Lung (tissue), 12 donors: ENCODE measurements around the gene TBC1D22A. TPM values are rescaled to one million over a fixed set of nuclear protein-coding genes. Genes with fewer than 3 reads are reported as not detected.

Experiments
- ATAC-seq: fragments of 200-7000 bp; cut with Tn5 transposase; one replicate; pipeline ENCODE4 v1.9.1; 2020; ENCODE audit warnings: moderate number of reproducible peaks; ENCODE audit not compliant: insufficient read depth, low FRiP score
- DNase-seq, 3 donors: peaks; one replicate each; pipeline ENCODE4 v3.0.0-alpha.2; 2013 to 2017
- H3K27ac ChIP-seq, 2 donors: one replicate each; pipeline ENCODE4 v1.5.1; 2013; ENCODE audit warnings: mild to moderate bottlenecking in 2 of 2, moderate library complexity in 2 of 2, control low read depth in 1 of 2, inconsistent platforms in 1 of 2, low read depth in 1 of 2, low read length in 1 of 2
- H3K27me3 ChIP-seq, 3 donors: one replicate each; pipeline ENCODE4 v1.5.1; 2013; ENCODE audit warnings: low read length in 2 of 3; ENCODE audit not compliant: control insufficient read depth in 3 of 3, insufficient read depth in 3 of 3
- H3K36me3 ChIP-seq, 4 donors: one replicate each; pipeline ENCODE4 v1.5.1; 2013; ENCODE audit warnings: low read length in 4 of 4, mild to moderate bottlenecking in 1 of 4, moderate library complexity in 1 of 4; ENCODE audit not compliant: control insufficient read depth in 4 of 4, insufficient read depth in 4 of 4
- H3K4me1 ChIP-seq, 5 donors: one replicate each; pipeline ENCODE4 v1.5.1; 2013; ENCODE audit warnings: low read length in 5 of 5, mild to moderate bottlenecking in 2 of 5, moderate library complexity in 1 of 5; ENCODE audit not compliant: control insufficient read depth in 5 of 5, insufficient read depth in 5 of 5
- H3K4me3 ChIP-seq: one replicate; pipeline ENCODE4 v1.5.1; 2013; ENCODE audit warnings: mild to moderate bottlenecking, control low read depth, moderate library complexity
- H3K9ac ChIP-seq, 2 donors: one replicate each; pipeline ENCODE4 v1.5.1; 2013; ENCODE audit warnings: low read length in 2 of 2, control low read depth in 1 of 2; ENCODE audit not compliant: insufficient read depth in 1 of 2
- H3K9me3 ChIP-seq, 4 donors: one replicate each; pipeline ENCODE4 v1.5.1; 2013; ENCODE audit warnings: low read length in 3 of 4, mild to moderate bottlenecking in 1 of 4, moderate library complexity in 1 of 4; ENCODE audit not compliant: control insufficient read depth in 4 of 4, insufficient read depth in 3 of 4
- WGBS, 2 donors: extraction: QIAGEN DNeasy Blood & Tissue Kit; methylation state at CpG; one replicate each; pipeline ENCODE4 v1.1.7; 2013; 5-methylcytosine and 5-hydroxymethylcytosine counted together
- polyA plus RNA-seq, 2 donors: library from polyadenylated mRNA; stranded (reverse); fragments of 200-250 nt; gene quantifications; one replicate each; pipeline ENCODE4 v1.2.1, GENCODE V29; 2013
- total RNA-seq, 2 donors: library from RNA; depleted of rRNA in 1 of 2; stranded (reverse); fragments of >200 nt in 1 of 2; gene quantifications; one replicate each; pipeline ENCODE4 v1.2.1, GENCODE V29; 2014 to 2021
- TF ChIP-seq, protein P1 (sequence below): IDR thresholded peaks from 2 replicates; pipeline ENCODE4 v1.5.1; 2012; ENCODE audit warnings: mild to moderate bottlenecking; ENCODE audit errors: control extremely low read depth, extremely low read depth
- donor health status: control.
- donor health status: control.
- donor health status: Bipolar disorder and iron deficiency.
- donor health status: healthy.
- donor health status: DM: yes; HTN: yes; CAD: no.

The TBC1D22A gene
- total and polyA plus RNA-seq, 4 donors: 20.2 to 38.4 (median 21.0) TPM

DNA sequence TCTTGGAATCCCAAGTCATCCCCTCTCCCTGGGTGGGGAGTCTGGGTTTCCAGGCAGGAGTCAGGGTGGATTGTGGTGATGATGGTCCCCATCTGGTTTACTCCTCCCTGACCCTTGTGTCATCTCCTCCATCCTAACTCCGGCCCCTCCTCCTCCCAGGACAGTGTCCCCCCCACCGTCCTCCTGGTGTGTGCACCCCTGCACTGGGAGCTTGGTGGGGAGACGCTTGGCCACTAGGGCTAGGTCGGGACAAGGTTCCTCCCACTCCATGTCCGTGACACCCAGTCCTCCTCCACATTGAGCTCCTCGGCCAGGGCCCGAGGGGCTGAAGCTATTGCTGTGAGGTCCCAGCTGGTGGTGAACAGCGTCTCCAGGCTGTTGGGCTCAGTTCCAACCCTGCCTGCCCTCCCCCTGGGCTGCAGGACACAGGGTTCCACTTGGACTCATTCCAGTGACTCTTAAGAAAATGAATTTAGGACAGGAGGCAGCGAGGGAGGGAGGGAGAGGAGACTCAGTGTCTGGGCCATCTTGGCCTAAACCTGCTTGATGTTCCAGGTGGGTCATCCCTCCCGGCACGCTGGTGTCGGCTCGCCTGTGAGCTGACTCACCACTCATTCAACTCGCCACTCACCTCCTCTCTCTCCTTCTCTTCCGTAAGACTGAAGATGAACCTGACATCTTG, 433.2 kb downstream of the TBC1D22A start:
- ATAC-seq: no peak
- no peaks in the 10 kb centered on the region for H3K9me3 ChIP-seq
- peak; percentile 94 to 97 (median 97) for DNase-seq
- WGBS, 2 donors: 58 to 76% methylated on average over 15 of the region's 15 CpGs
- TF ChIP-seq, protein P1, sequence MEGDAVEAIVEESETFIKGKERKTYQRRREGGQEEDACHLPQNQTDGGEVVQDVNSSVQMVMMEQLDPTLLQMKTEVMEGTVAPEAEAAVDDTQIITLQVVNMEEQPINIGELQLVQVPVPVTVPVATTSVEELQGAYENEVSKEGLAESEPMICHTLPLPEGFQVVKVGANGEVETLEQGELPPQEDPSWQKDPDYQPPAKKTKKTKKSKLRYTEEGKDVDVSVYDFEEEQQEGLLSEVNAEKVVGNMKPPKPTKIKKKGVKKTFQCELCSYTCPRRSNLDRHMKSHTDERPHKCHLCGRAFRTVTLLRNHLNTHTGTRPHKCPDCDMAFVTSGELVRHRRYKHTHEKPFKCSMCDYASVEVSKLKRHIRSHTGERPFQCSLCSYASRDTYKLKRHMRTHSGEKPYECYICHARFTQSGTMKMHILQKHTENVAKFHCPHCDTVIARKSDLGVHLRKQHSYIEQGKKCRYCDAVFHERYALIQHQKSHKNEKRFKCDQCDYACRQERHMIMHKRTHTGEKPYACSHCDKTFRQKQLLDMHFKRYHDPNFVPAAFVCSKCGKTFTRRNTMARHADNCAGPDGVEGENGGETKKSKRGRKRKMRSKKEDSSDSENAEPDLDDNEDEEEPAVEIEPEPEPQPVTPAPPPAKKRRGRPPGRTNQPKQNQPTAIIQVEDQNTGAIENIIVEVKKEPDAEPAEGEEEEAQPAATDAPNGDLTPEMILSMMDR: no peak
- H3K27me3 ChIP-seq: no peaks in the 10 kb centered on the region
- H3K4me3 ChIP-seq: no peak overlapping the region
- H3K36me3 ChIP-seq: no peaks in the 10 kb centered on the region
- no peak overlapping the region for H3K9ac ChIP-seq
- no peak overlapping the region for H3K27ac ChIP-seq
- H3K4me1 ChIP-seq: peaks cover 0 to 72% (median 16%) of the 10 kb centered on the region in 5 donors

DNA sequence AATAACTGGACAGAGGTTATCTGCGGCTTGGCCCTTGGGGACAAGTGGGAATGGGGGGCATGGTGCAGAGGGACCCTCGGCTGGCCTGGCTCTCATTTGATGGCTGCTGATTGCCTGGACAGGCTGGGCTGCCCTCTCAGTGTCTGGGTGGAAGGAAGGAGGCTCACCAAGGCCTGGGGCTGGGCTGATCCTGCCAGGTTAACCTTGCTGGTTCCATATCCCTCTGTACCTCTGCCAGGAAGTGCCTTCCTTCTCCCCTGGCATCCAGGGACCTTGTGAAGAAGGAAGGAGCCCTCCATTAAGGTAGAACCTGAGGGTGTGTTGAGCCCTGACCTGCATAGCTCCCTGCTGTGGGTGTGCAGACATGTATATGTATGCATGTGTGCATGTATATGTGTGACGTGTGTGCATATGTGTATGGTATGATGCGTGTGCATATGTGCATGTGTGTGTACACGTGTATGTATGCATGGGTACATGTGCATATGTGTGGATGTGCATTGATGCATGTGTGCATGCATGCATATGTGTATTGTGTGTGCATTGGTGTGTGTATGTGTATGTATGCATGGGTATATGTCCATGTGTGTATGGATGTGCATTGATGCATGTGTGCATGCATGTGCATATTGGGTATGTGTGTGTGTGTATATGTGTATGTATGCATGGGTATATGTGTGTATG, 433.9 kb downstream of the TBC1D22A start:
- 83 to 94% methylated on average over 5 of the region's 5 CpGs for WGBS, 2 donors
- Histone ChIP-seq H3K9me3 (no peaks in the 10 kb centered on the region), H3K4me3 (no peak overlapping the region), H3K27ac (no peak overlapping the region), H3K4me1 (peaks cover 0 to 79% (median 16%) of the 10 kb centered on the region in 5 donors), H3K36me3 (no peaks in the 10 kb centered on the region), H3K27me3 (no peaks in the 10 kb centered on the region), H3K9ac (no peak overlapping the region)
- no peak for ATAC-seq
- DNase-seq: no peak
- TF ChIP-seq, protein P1: no peak

DNA sequence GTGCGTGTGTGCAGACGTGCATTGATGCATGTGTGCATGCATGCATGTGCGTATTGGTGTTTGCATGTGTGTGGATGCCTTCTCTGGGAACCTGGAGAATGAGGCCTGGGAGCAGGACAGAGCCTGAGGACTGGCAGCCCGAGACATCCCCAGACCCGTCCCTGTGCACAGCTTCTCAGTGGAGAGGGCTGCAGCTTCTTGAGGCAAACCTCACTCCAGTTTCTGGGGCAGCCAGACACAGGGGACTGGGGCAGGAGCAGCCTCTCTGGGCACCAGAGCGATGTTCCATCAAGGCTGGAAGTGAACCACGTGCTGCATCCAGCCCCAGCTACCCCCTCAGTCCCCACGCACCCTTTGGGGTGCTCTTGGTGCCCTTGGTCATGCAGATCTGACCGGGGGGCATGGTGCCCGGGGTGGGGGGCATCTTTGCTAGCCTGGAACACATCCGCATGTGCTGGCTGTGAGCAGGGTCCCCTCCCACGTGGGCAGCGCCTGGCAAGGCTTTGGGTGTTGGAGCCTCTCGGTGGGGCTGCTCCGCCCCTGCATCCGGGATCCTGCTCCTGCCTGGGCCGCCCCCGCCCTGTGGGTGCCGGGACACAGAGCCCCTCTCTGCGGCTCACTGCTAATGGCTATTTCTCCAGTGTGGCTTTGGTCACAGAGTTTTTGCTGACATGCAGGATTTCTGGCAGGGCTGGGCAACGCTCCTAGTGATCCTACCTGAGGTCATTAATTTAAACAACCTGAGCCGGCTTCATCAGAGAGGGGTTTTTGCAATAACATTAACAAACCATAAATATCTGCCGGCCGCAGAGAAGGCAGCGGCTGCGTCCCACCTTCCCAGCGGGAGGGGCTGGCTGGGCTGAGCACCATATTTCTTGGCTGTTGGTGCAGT, 434.7 kb downstream of the TBC1D22A start:
- DNase-seq: peak in 1 of 3 donors; percentile 10
- Histone ChIP-seq H3K27me3 (no peaks in the 10 kb centered on the region), H3K27ac (no peak overlapping the region), H3K4me1 (peaks cover 0 to 76% (median 16%) of the 10 kb centered on the region in 5 donors), H3K9me3 (no peaks in the 10 kb centered on the region), H3K36me3 (no peaks in the 10 kb centered on the region), H3K9ac (no peak overlapping the region), H3K4me3 (no peak overlapping the region)
- TF ChIP-seq, protein P1: no peak
- 69 to 82% methylated on average over 27 of the region's 27 CpGs for WGBS, 2 donors
- ATAC-seq: no peak
